ENCODE results near the gene TRAPPC8. TPM values are rescaled to one million over a fixed set of nuclear protein-coding genes. Genes with fewer than 3 reads are reported as not detected.

The TRAPPC8 gene
- polyA plus RNA-seq, 1 donor from 2014 or later, result 57.8 TPM

DNA sequence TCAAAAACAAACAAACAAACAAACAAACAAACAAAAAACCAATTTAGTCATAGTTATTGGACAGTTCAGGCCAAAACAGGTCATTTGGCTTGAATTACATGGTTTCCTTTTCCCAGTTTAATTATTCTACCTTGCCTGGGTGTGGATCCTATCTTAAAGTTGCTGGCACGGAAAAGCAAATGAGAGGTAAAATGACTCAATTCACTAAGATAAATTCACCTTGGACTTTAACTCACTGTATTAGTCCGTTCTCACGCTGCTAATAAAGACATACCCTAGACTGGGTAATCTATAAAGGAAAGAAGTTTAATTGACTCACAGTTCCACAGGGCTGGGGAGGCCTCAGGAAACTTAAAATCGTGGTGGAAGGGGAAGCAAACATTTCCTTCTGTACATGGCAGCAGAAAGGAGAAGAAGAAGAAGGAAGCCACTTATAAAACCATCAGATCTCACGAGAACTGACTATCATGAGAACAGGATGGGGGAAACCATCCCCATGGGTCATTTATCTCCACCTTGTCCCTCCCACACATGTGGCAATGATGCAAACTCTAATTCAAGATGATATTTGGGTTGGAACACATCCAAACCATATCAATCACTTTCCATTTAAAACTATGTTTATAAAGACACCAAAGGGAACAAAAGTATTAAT, 22.5 kb upstream of the TRAPPC8 start:
- H3F3A ChIP-seq (ENCODE audit: insufficient read depth, low read length, poor library complexity, severe bottlenecking), result no peaks in the 10 kb centered on the region

DNA sequence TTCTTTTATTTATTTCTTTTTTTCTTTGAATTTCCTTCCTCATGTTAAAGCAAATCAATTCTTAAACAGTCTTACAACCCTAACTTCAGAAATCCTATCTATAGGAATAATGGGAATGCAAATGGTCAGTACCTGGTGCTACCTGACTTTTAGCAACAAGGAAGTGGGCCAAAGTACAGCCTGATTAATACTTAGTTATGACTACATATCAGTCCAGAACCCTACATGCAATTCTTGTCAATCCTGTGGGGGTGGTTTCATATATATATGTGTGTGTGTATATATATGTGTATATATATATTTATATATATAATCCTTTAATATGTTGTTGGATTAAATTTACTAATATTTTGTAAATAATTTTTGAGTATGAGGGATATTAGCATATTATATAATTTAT, 14.8 kb upstream of the TRAPPC8 start:
- H3K9ac ChIP-seq (ENCODE audit: low read length), result no peak overlapping the region
- H4K20me1 ChIP-seq (ENCODE audit: insufficient read depth), result no peaks in the 10 kb centered on the region
- no peak overlapping the region for H2AFZ ChIP-seq (ENCODE audit: low read depth, low read length)
- H3K27ac ChIP-seq (ENCODE audit: low read length), result no peak overlapping the region
- no peaks in the 10 kb centered on the region for H3K36me3 ChIP-seq (ENCODE audit: insufficient read depth, low read length)
- H3K4me2 ChIP-seq (ENCODE audit: low read length), result no peak overlapping the region
- no peaks in the 10 kb centered on the region for H3F3A ChIP-seq (ENCODE audit: insufficient read depth, low read length, poor library complexity, severe bottlenecking)
- H3K9me2 ChIP-seq (ENCODE audit: insufficient read depth, low read length), result no peaks in the 10 kb centered on the region
- H3K9me3 ChIP-seq (ENCODE audit: low read length), result no peaks in the 10 kb centered on the region
- H3K79me2 ChIP-seq (replicated peaks; ENCODE audit: insufficient read depth, low read length), result no peaks in the 10 kb centered on the region
- TF ChIP-seq SMC3 (conservative IDR thresholded peaks at IDR 0.05; ENCODE audit: poor library complexity) (no peak), TAF1 (IDR thresholded peaks at IDR 0.05; ENCODE audit: low read depth) (no peak), RAD21 (conservative IDR thresholded peaks at IDR 0.05) (no peak), EP300 (conservative IDR thresholded peaks at IDR 0.05; ENCODE audit: poor library complexity, severe bottlenecking) (no peak)
- TF ChIP-seq, protein P1, sequence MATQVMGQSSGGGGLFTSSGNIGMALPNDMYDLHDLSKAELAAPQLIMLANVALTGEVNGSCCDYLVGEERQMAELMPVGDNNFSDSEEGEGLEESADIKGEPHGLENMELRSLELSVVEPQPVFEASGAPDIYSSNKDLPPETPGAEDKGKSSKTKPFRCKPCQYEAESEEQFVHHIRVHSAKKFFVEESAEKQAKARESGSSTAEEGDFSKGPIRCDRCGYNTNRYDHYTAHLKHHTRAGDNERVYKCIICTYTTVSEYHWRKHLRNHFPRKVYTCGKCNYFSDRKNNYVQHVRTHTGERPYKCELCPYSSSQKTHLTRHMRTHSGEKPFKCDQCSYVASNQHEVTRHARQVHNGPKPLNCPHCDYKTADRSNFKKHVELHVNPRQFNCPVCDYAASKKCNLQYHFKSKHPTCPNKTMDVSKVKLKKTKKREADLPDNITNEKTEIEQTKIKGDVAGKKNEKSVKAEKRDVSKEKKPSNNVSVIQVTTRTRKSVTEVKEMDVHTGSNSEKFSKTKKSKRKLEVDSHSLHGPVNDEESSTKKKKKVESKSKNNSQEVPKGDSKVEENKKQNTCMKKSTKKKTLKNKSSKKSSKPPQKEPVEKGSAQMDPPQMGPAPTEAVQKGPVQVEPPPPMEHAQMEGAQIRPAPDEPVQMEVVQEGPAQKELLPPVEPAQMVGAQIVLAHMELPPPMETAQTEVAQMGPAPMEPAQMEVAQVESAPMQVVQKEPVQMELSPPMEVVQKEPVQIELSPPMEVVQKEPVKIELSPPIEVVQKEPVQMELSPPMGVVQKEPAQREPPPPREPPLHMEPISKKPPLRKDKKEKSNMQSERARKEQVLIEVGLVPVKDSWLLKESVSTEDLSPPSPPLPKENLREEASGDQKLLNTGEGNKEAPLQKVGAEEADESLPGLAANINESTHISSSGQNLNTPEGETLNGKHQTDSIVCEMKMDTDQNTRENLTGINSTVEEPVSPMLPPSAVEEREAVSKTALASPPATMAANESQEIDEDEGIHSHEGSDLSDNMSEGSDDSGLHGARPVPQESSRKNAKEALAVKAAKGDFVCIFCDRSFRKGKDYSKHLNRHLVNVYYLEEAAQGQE (IDR thresholded peaks at IDR 0.05; ENCODE audit: borderline replicate concordance), result no peak
- TF ChIP-seq, protein P2, sequence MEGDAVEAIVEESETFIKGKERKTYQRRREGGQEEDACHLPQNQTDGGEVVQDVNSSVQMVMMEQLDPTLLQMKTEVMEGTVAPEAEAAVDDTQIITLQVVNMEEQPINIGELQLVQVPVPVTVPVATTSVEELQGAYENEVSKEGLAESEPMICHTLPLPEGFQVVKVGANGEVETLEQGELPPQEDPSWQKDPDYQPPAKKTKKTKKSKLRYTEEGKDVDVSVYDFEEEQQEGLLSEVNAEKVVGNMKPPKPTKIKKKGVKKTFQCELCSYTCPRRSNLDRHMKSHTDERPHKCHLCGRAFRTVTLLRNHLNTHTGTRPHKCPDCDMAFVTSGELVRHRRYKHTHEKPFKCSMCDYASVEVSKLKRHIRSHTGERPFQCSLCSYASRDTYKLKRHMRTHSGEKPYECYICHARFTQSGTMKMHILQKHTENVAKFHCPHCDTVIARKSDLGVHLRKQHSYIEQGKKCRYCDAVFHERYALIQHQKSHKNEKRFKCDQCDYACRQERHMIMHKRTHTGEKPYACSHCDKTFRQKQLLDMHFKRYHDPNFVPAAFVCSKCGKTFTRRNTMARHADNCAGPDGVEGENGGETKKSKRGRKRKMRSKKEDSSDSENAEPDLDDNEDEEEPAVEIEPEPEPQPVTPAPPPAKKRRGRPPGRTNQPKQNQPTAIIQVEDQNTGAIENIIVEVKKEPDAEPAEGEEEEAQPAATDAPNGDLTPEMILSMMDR (IDR thresholded peaks at IDR 0.05; ENCODE audit: poor library complexity, severe bottlenecking), result no peak
- no peaks in the 10 kb centered on the region for H3K27me3 ChIP-seq (ENCODE audit: insufficient read depth, low read depth, low read length)
- no peak overlapping the region for H3K4me3 ChIP-seq (ENCODE audit: low read length)

More for the DNA sequence above, 22.5 kb upstream of the TRAPPC8 start:
- H4K20me1 ChIP-seq (ENCODE audit: insufficient read depth), result no peaks in the 10 kb centered on the region
- H3K27ac ChIP-seq (ENCODE audit: low read length), result no peak overlapping the region
- H2AFZ ChIP-seq (ENCODE audit: low read depth, low read length), result no peak overlapping the region
- no peaks in the 10 kb centered on the region for H3K79me2 ChIP-seq (replicated peaks; ENCODE audit: insufficient read depth, low read length)
- no peak overlapping the region for H3K4me2 ChIP-seq (ENCODE audit: low read length)
- no peaks in the 10 kb centered on the region for H3K9me2 ChIP-seq (ENCODE audit: insufficient read depth, low read length)
- H3K9ac ChIP-seq (ENCODE audit: low read length), result no peak overlapping the region
- TF ChIP-seq SMC3 (conservative IDR thresholded peaks at IDR 0.05; ENCODE audit: poor library complexity) (no peak), POLR2AphosphoS5 (IDR thresholded peaks at IDR 0.05) (no peak), EP300 (conservative IDR thresholded peaks at IDR 0.05; ENCODE audit: poor library complexity, severe bottlenecking) (no peak), EZH2 (IDR thresholded peaks at IDR 0.05; ENCODE audit: borderline replicate concordance, insufficient read depth, low read length, poor library complexity, severe bottlenecking) (no peak), MXI1 (conservative IDR thresholded peaks at IDR 0.05; ENCODE audit: poor library complexity, severe bottlenecking) (no peak), TAF1 (IDR thresholded peaks at IDR 0.05; ENCODE audit: low read depth) (no peak), RAD21 (conservative IDR thresholded peaks at IDR 0.05) (no peak)
- TF ChIP-seq, protein P2 (IDR thresholded peaks at IDR 0.05; ENCODE audit: poor library complexity, severe bottlenecking), result no peak
- TF ChIP-seq, protein P1 (IDR thresholded peaks at IDR 0.05; ENCODE audit: borderline replicate concordance), result no peak
- H3K36me3 ChIP-seq (ENCODE audit: insufficient read depth, low read length), result no peaks in the 10 kb centered on the region
- H3K4me3 ChIP-seq (ENCODE audit: low read length), result no peak overlapping the region
- no peaks in the 10 kb centered on the region for H3K9me3 ChIP-seq (ENCODE audit: low read length)
- H3K27me3 ChIP-seq (ENCODE audit: insufficient read depth, low read depth, low read length), result no peaks in the 10 kb centered on the region

Measured in neural cell (in vitro differentiated cells).